ENCODE measurements around the gene ZNF778. TPM values are rescaled to one million over a fixed set of nuclear protein-coding genes. Genes with fewer than 3 reads are reported as not detected.

ZNF778 gene
- polyA plus RNA-seq, 1 of the 3 experiments (the other 2 are of a cell fraction), result 10.8 TPM

GRCh38 chr16:89198417-89199240, 18.9 kb upstream of the ZNF778 start (continued):
- TF ChIP-seq CTCF (IDR thresholded peaks at IDR 0.05) (no peak), GABPA (IDR thresholded peaks at IDR 0.05; ENCODE audit: low read depth) (no peak), GATA2 (CRISPR knock-in tag; IDR thresholded peaks at IDR 0.05) (no peak), RXRA (IDR thresholded peaks at IDR 0.05; ENCODE audit: borderline replicate concordance, low read depth) (no peak), MEF2A (IDR thresholded peaks at IDR 0.05; ENCODE audit: borderline replicate concordance, low read depth) (no peak), JUND (IDR thresholded peaks at IDR 0.05) (no peak), MXI1 (IDR thresholded peaks at IDR 0.05; ENCODE audit: low read depth, low read length) (no peak), IRF3 (IDR thresholded peaks at IDR 0.05; ENCODE audit: low read depth, low read length) (no peak), RAD21 (IDR thresholded peaks at IDR 0.05; ENCODE audit: low read length) (no peak), TEAD4 (IDR thresholded peaks at IDR 0.05; ENCODE audit: borderline replicate concordance, insufficient read depth) (no peak), FOXJ3 (CRISPR knock-in tag; IDR thresholded peaks at IDR 0.05) (no peak), USF1 (IDR thresholded peaks at IDR 0.05; ENCODE audit: borderline replicate concordance, low read depth) (no peak), ELF1 (IDR thresholded peaks at IDR 0.05) (no peak)

- H3K4me2 ChIP-seq, result no peak overlapping the region
- H2AFZ ChIP-seq (ENCODE audit: low read depth), result no peak overlapping the region
- no peak for DNase-seq
- H3K4me3 ChIP-seq (ENCODE audit: low read depth in 2 of 2, low read length in 1 of 2), result no peak overlapping the region
- H3K9me3 ChIP-seq, result no peaks in the 10 kb centered on the region
- TF ChIP-seq USF1 (IDR thresholded peaks at IDR 0.05; ENCODE audit: borderline replicate concordance, low read depth), result no peak
- TF ChIP-seq GATA2 (CRISPR knock-in tag; IDR thresholded peaks at IDR 0.05), result no peak
- no peak for TF ChIP-seq CTCF (IDR thresholded peaks at IDR 0.05)
- no peak for TF ChIP-seq MEF2A (IDR thresholded peaks at IDR 0.05; ENCODE audit: borderline replicate concordance, low read depth)
- no peak for TF ChIP-seq SIN3A (IDR thresholded peaks at IDR 0.05; ENCODE audit: borderline replicate concordance, low read depth, low read length)
- no peak for TF ChIP-seq RXRA (IDR thresholded peaks at IDR 0.05; ENCODE audit: borderline replicate concordance, low read depth)
- no peak for TF ChIP-seq IRF3 (IDR thresholded peaks at IDR 0.05; ENCODE audit: low read depth, low read length)
- no peak for TF ChIP-seq EP300 (IDR thresholded peaks at IDR 0.05; ENCODE audit: borderline replicate concordance in 1 of 2, low read depth in 1 of 2, low read length in 1 of 2)
- TF ChIP-seq RAD21 (IDR thresholded peaks at IDR 0.05; ENCODE audit: low read length), result no peak
- no peak for TF ChIP-seq NFIC (IDR thresholded peaks at IDR 0.05; ENCODE audit: borderline replicate concordance)
- no peak for TF ChIP-seq CHD2 (IDR thresholded peaks at IDR 0.05; ENCODE audit: low read length, partially characterized antibody)
- no peaks in the 10 kb centered on the region for H3K9me2 ChIP-seq
- ChIA-PET POLR2A (no interaction called here), CTCF (interaction anchor here (0.8 to 2.7 kb wide), 4 partner anchors 17 to 383 kb away, joined by 3 to 8 read pairs (median 4); partner anchors contain the start of genes GALNS and TRAPPC2L)
- peaks cover 34% of the 10 kb centered on the region for H3K27me3 ChIP-seq (ENCODE audit: insufficient read depth)
- no peaks in the 10 kb centered on the region for H3K79me2 ChIP-seq (ENCODE audit: insufficient read depth)
- H3F3A ChIP-seq (replicated peaks; ENCODE audit: insufficient read depth), result peaks cover 19% of the 10 kb centered on the region
- no peaks in the 10 kb centered on the region for H4K20me1 ChIP-seq (ENCODE audit: insufficient read depth)
- H3K9ac ChIP-seq, result no peak overlapping the region
- H3K4me1 ChIP-seq (ENCODE audit: control insufficient read depth in 1 of 2, insufficient read depth in 2 of 2, low read depth in 1 of 2, low read length in 1 of 2), result no peaks in the 10 kb centered on the region; a peak in 1 of 4 replicates
- 48% methylated on average over 9 of the region's 22 CpGs for WGBS (ENCODE audit: low lambda C conversion rate)
- H3K27ac ChIP-seq (ENCODE audit: low read depth in 2 of 2, low read length in 1 of 2), result no peak overlapping the region
- H3K36me3 ChIP-seq (replicated peaks in 1 of 2; ENCODE audit: control insufficient read depth in 1 of 2, insufficient read depth in 2 of 2, low read length in 1 of 2), result no peaks in the 10 kb centered on the region
Observed at GRCh38 chr16:89199241-89200123, 18.0 kb upstream of the ZNF778 start.
